ENCODE data around the gene NFKB2. TPM values are rescaled to one million over a fixed set of nuclear protein-coding genes. Genes with fewer than 3 reads are reported as not detected.

The NFKB2 gene
- total RNA-seq (10 to 100 TPM; 48.2 to 52.8 TPM), polyA plus RNA-seq (100 to 1,000 TPM in 1 of 2 donors, 10 to 100 TPM in 1; 34.6 to 114 TPM)
- long read RNA-seq, donor 1, partial matches to known transcripts, result 0 of 1 reads
- long read RNA-seq, donor 1, other reads (novel, unspliced or antisense), result 0 of 1 reads
- long read RNA-seq, donor 2, partial matches to known transcripts, result 0 of 1 reads
- long read RNA-seq, donor 2, other reads (novel, unspliced or antisense), result 0 of 1 reads
- long read RNA-seq, donor 3, result 0 reads
- long read RNA-seq, donor 4, result 0 reads
- long read RNA-seq, donor 5, partial matches to known transcripts, result 0 of 1 reads
- long read RNA-seq, donor 5, other reads (novel, unspliced or antisense), result 0 of 1 reads

GRCh38 chr10:102395400-102396316, at the start of gene NFKB2:
Gene NFKB2, plus strand, starts transcription at chr10:102395705. Its CDS starts 255 bp downstream, at chr10:102395960.
- no peak for TF ChIP-seq CTCF (IDR thresholded peaks at IDR 0.05; ENCODE audit: control extremely low read depth, extremely low read depth)
- WGBS, 2 donors, result 1% methylated on average over 41 to 42 of the region's 42 CpGs
- Histone ChIP-seq H3K27ac (ENCODE audit: low read depth in 1 of 2, low read length in 1 of 2) (peak within 1 kb of the TSS; percentile 94 to 99), H3K9me3 (ENCODE audit: control insufficient read depth in 4 of 4, insufficient read depth in 3 of 4, low read length in 3 of 4) (no peaks in the 10 kb centered on the region), H3K9ac (ENCODE audit: insufficient read depth in 1 of 2, low read length in 2 of 2) (peak within 1 kb of the TSS; percentile 71 to 76), H3K36me3 (ENCODE audit: control insufficient read depth in 4 of 4, insufficient read depth in 4 of 4, low read length in 4 of 4) (peaks cover 0 to 13% (median 0%) of the 10 kb centered on the region in 4 donors), H3K27me3 (ENCODE audit: control insufficient read depth in 3 of 3, insufficient read depth in 3 of 3, low read length in 2 of 3) (peaks cover 0 to 8% (median 3%) of the 10 kb centered on the region in 3 donors), H3K4me3 (peak within 1 kb of the TSS; percentile 78), H3K4me1 (ENCODE audit: control insufficient read depth in 5 of 5, insufficient read depth in 5 of 5, low read length in 5 of 5) (peaks cover 0 to 19% (median 14%) of the 10 kb centered on the region in 5 donors)
- ATAC-seq (ENCODE audit: insufficient read depth, low FRiP score) (peak; percentile 75), DNase-seq (peak; percentile 94 to 95 (median 94))

- 66 to 77% methylated on average over 2 of the region's 2 CpGs for WGBS, 2 donors
- H3K9ac ChIP-seq (ENCODE audit: insufficient read depth in 1 of 2, low read length in 2 of 2), result no peak overlapping the region
- no peak overlapping the region for H3K4me3 ChIP-seq
- H3K9me3 ChIP-seq (ENCODE audit: control insufficient read depth in 4 of 4, insufficient read depth in 3 of 4, low read length in 3 of 4), result no peaks in the 10 kb centered on the region
- H3K27ac ChIP-seq (ENCODE audit: low read depth in 1 of 2, low read length in 1 of 2), result no peak overlapping the region
- peak; percentile 45 to 50 (median 46) for DNase-seq
- peaks cover 0 to 9% (median 0%) of the 10 kb centered on the region in 5 donors for H3K4me1 ChIP-seq (ENCODE audit: control insufficient read depth in 5 of 5, insufficient read depth in 5 of 5, low read length in 5 of 5)
- H3K27me3 ChIP-seq (ENCODE audit: control insufficient read depth in 3 of 3, insufficient read depth in 3 of 3, low read length in 2 of 3), result no peaks in the 10 kb centered on the region
- peak; percentile 24 for TF ChIP-seq CTCF (IDR thresholded peaks at IDR 0.05; ENCODE audit: control extremely low read depth, extremely low read depth)
- peaks cover 8 to 22% (median 11%) of the 10 kb centered on the region in 4 donors for H3K36me3 ChIP-seq (ENCODE audit: control insufficient read depth in 4 of 4, insufficient read depth in 4 of 4, low read length in 4 of 4)
- no peak for ATAC-seq (ENCODE audit: insufficient read depth, low FRiP score)
Measured at GRCh38 chr10:102347236-102347828, 48.2 kb upstream of the NFKB2 start.

DNA sequence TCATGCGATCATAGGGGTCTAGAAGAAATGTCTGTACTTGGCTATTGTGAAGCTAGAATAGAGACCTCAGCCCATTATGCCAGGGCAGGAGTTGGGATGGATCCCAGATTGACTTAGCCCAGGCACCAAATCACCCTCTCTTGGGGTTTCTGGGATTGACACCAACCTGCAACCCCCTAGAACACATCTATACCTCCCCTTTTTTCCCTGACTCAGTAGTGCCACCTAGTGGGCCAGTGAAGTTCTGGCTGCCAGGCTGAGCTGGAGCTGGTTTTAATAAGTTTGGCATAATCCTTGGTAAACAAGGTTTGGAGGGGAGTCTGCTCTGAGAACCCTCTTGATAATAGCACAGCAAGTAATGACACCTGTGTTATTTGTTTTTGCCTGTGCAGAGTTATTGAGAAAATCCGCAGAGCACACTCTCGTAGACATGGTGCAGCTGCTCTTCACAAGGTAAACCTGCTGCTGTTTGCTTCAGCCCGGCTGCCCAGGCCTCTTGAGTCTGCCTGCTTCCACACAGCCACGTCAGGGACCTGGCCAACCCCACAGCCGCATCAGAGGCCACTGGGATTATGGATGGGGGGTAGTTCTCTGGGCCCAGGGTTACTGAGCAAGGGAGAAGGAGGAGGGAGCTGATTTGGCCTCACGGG, 43.3 kb upstream of the NFKB2 start:
- Histone ChIP-seq H3K27me3 (ENCODE audit: control insufficient read depth in 3 of 3, insufficient read depth in 3 of 3, low read length in 2 of 3) (no peaks in the 10 kb centered on the region), H3K36me3 (ENCODE audit: control insufficient read depth in 4 of 4, insufficient read depth in 4 of 4, low read length in 4 of 4) (peaks cover 26 to 49% (median 29%) of the 10 kb centered on the region in 4 donors), H3K9me3 (ENCODE audit: control insufficient read depth in 4 of 4, insufficient read depth in 3 of 4, low read length in 3 of 4) (no peaks in the 10 kb centered on the region), H3K27ac (ENCODE audit: low read depth in 1 of 2, low read length in 1 of 2) (peak overlapping the region in 1 of 2 donors; percentile 8), H3K4me3 (no peak overlapping the region), H3K4me1 (ENCODE audit: control insufficient read depth in 5 of 5, insufficient read depth in 5 of 5, low read length in 5 of 5) (no peaks in the 10 kb centered on the region), H3K9ac (ENCODE audit: insufficient read depth in 1 of 2, low read length in 2 of 2) (no peak overlapping the region)
- 69 to 90% methylated on average over 7 of the region's 7 CpGs for WGBS, 2 donors
- no peak for ATAC-seq (ENCODE audit: insufficient read depth, low FRiP score)
- peak; percentile 75 for TF ChIP-seq CTCF (IDR thresholded peaks at IDR 0.05; ENCODE audit: control extremely low read depth, extremely low read depth)
- DNase-seq, result peak; percentile 71 to 81 (median 74)

Measured in lung (tissue), 16 donors.